COLO668 (cell line): ENCODE data around the gene NAA25.

Source experiments
- DNase-seq: peaks from one replicate; lab custom pipeline; 2025; ENCODE audit not compliant: unreplicated experiment; lab: John Stamatoyannopoulos, UW

Gene NAA25

GRCh38 chr12:111980598-111980997 lies 128.0 kb downstream of the NAA25 start:
- DNase-seq: no peak

GRCh38 chr12:111978545-111978944 lies 130.0 kb downstream of the NAA25 start:
- no peak for DNase-seq

- DNase-seq: no peak
Observed at GRCh38 chr12:111976860-111977259, 131.7 kb downstream of the NAA25 start.
